ENCODE measurements around the gene GALNT17.

- TF ChIP-seq CTCF (IDR thresholded peaks at IDR 0.05): no peak
- TF ChIP-seq CBX2 (IDR thresholded peaks at IDR 0.05; ENCODE audit: borderline replicate concordance, low read depth): no peak
- TF ChIP-seq RNF2 (IDR thresholded peaks at IDR 0.05; ENCODE audit: borderline replicate concordance, low read depth): no peak
- TF ChIP-seq POLR2A (IDR thresholded peaks at IDR 0.05; ENCODE audit: low read length): no peak
- TF ChIP-seq EP300 (IDR thresholded peaks at IDR 0.05): no peak
- no peak for TF ChIP-seq REST (IDR thresholded peaks at IDR 0.05)
- TF ChIP-seq RAD21 (conservative IDR thresholded peaks at IDR 0.05 in 1 of 2, IDR thresholded peaks at IDR 0.05 in 1 of 2): no peak
These were observed 415.5 kb downstream of the GALNT17 start for GRCh38 chr7:71547426-71547825.
